Neural progenitor cell (in vitro differentiated cells): Measurements from ENCODE around the gene MED13L. TPM values are rescaled to one million over a fixed set of nuclear protein-coding genes. Genes with fewer than 3 reads are reported as not detected.
A peak's percentile ranks its signal among the peaks of the same experiment; 100 is the strongest.

Experiments used
- DNase-seq: peaks from one replicate; pipeline ENCODE4 v3.0.0-alpha.2; 2016; ENCODE audit warnings: low spot score
- H2AFZ ChIP-seq: fragments of 200-600 bp; sonication (generic); replicated peaks from 2 replicates; pipeline ENCODE4 v1.6.1; 2016; ENCODE audit warnings: antibody characterized with exemption
- H3F3A ChIP-seq: fragments of 200-600 bp; sonication (generic); 2 replicates; pipeline ENCODE4 v1.6.1; 2016; ENCODE audit warnings: antibody characterized with exemption, low read depth
- H3K27ac ChIP-seq: fragments of 200-600 bp; sonication (generic); 2 replicates; pipeline ENCODE4 v1.5.1; 2016; ENCODE audit warnings: mild to moderate bottlenecking
- H3K27me3 ChIP-seq: fragments of 200-600 bp; sonication (generic); 2 replicates; pipeline ENCODE4 v1.6.1; 2016; ENCODE audit warnings: mild to moderate bottlenecking, moderate library complexity
- H3K36me3 ChIP-seq: fragments of 200-600 bp; sonication (generic); 2 replicates; pipeline ENCODE4 v1.5.1; 2016
- H3K4me1 ChIP-seq: fragments of 200-600 bp; sonication (generic); 2 replicates; pipeline ENCODE4 v1.6.1; 2016; ENCODE audit warnings: mixed run types
- H3K4me2 ChIP-seq: fragments of 200-600 bp; sonication (generic); 2 replicates; pipeline ENCODE4 v1.6.1; 2016
- H3K4me3 ChIP-seq: fragments of 200-600 bp; sonication (generic); 2 replicates; pipeline ENCODE4 v1.5.1; 2016
- H3K79me2 ChIP-seq: fragments of 200-600 bp; sonication (generic); 2 replicates; pipeline ENCODE4 v1.6.1; 2016; ENCODE audit warnings: low read depth
- H3K9ac ChIP-seq: fragments of 200-600 bp; sonication (generic); 2 replicates; pipeline ENCODE4 v1.6.1; 2016
- H3K9me3 ChIP-seq: fragments of 200-600 bp; sonication (generic); 2 replicates; pipeline ENCODE4 v1.5.1; 2016; ENCODE audit warnings: low read depth
- H4K20me1 ChIP-seq: fragments of 200-600 bp; sonication (generic); 2 replicates; pipeline ENCODE4 v1.6.1; 2016; ENCODE audit warnings: low read depth
- H3K27ac Mint-ChIP-seq: 3 replicates; pipeline ENCODE4 v1.8.0; 2021; ENCODE audit warnings: mixed read lengths
- H3K27me3 Mint-ChIP-seq: 2 replicates; pipeline ENCODE4 v1.8.0; 2022; ENCODE audit warnings: low read depth, mild to moderate bottlenecking, inconsistent platforms, moderate library complexity, mixed read lengths; ENCODE audit not compliant: insufficient read depth
- H3K36me3 Mint-ChIP-seq: 3 replicates; pipeline ENCODE4 v1.8.0; 2021; ENCODE audit warnings: mixed read lengths
- H3K4me1 Mint-ChIP-seq: 3 replicates; pipeline ENCODE4 v1.8.0; 2021; ENCODE audit warnings: mixed read lengths
- H3K4me3 Mint-ChIP-seq: 3 replicates; pipeline ENCODE4 v1.8.0; 2021; ENCODE audit warnings: mild to moderate bottlenecking, moderate library complexity, mixed read lengths
- H3K9me3 Mint-ChIP-seq: 3 replicates; pipeline ENCODE4 v1.8.0; 2020; ENCODE audit warnings: mixed read lengths
- CTCF ChIP-seq: fragments of 200-600 bp; sonication (generic); IDR thresholded peaks from 2 replicates; pipeline ENCODE4 v1.5.1; 2017; ENCODE audit warnings: antibody characterized with exemption, mild to moderate bottlenecking
- EZH2 ChIP-seq: fragments of 200-600 bp; sonication (generic); IDR thresholded peaks from 2 replicates; pipeline ENCODE4 v1.6.1; 2017; ENCODE audit warnings: antibody characterized with exemption, mild to moderate bottlenecking, moderate library complexity
- EZH2phosphoT487 ChIP-seq: fragments of 200-600 bp; sonication (generic); IDR thresholded peaks from 2 replicates; pipeline ENCODE4 v1.6.1; 2017; ENCODE audit warnings: antibody characterized with exemption
- total RNA-seq: library from RNA; depleted of rRNA; stranded (reverse); fragments of >200 nt; gene quantifications from 2 replicates; pipeline ENCODE4 v1.2.3, GENCODE V29; 2015; ENCODE audit warnings: low replicate concordance

MED13L gene
- total RNA-seq, 1 donor from 2014 or later: 149 TPM

- H3K4me2 ChIP-seq: no peak overlapping the region
- peaks cover 30% of the 10 kb centered on the region for H3F3A ChIP-seq
- H3K4me1 ChIP-seq: peaks cover 45% of the 10 kb centered on the region
- no peaks in the 10 kb centered on the region for H3K36me3 ChIP-seq
- H2AFZ ChIP-seq: no peak overlapping the region
- Mint-ChIP-seq H3K9me3 (no peaks in the 10 kb centered on the region), H3K4me3 (no peak overlapping the region), H3K27me3 (no peaks in the 10 kb centered on the region), H3K4me1 (peaks cover 35% of the 10 kb centered on the region), H3K27ac (no peak overlapping the region), H3K36me3 (no peaks in the 10 kb centered on the region)
- TF ChIP-seq CTCF (no peak), EZH2 (no peak), EZH2phosphoT487 (no peak)
- H3K9me3 ChIP-seq: no peaks in the 10 kb centered on the region
- peaks cover 100% of the 10 kb centered on the region for H3K79me2 ChIP-seq
- peaks cover 91% of the 10 kb centered on the region for H4K20me1 ChIP-seq
- H3K4me3 ChIP-seq: no peak overlapping the region
- no peak overlapping the region for H3K9ac ChIP-seq
- DNase-seq: no peak
- no peak overlapping the region for H3K27ac ChIP-seq
- H3K27me3 ChIP-seq: no peaks in the 10 kb centered on the region
These were observed 62.5 kb downstream of the MED13L start for GRCh38 chr12:116215023-116215422.

GRCh38 chr12:116213885-116214527, 63.5 kb downstream of the MED13L start:
- H3K79me2 ChIP-seq: peaks cover 100% of the 10 kb centered on the region
- peaks cover 100% of the 10 kb centered on the region for H4K20me1 ChIP-seq
- H3F3A ChIP-seq: peaks cover 30% of the 10 kb centered on the region
- no peak overlapping the region for H3K4me2 ChIP-seq
- Mint-ChIP-seq H3K27ac (no peak overlapping the region), H3K4me1 (peaks cover 35% of the 10 kb centered on the region), H3K9me3 (no peaks in the 10 kb centered on the region), H3K4me3 (no peak overlapping the region), H3K27me3 (no peaks in the 10 kb centered on the region), H3K36me3 (no peaks in the 10 kb centered on the region)
- DNase-seq: no peak
- H3K9ac ChIP-seq: no peak overlapping the region
- no peaks in the 10 kb centered on the region for H3K36me3 ChIP-seq
- peak overlapping the region; percentile 16 for H3K27ac ChIP-seq
- no peak overlapping the region for H2AFZ ChIP-seq
- H3K9me3 ChIP-seq: no peaks in the 10 kb centered on the region
- no peak overlapping the region for H3K4me3 ChIP-seq
- peaks cover 47% of the 10 kb centered on the region for H3K4me1 ChIP-seq
- no peaks in the 10 kb centered on the region for H3K27me3 ChIP-seq
- TF ChIP-seq EZH2phosphoT487 (no peak), EZH2 (no peak), CTCF (no peak)

- Histone ChIP-seq H3K36me3 (no peaks in the 10 kb centered on the region), H4K20me1 (peaks cover 91% of the 10 kb centered on the region), H3K4me1 (peaks cover 47% of the 10 kb centered on the region), H3K9me3 (no peaks in the 10 kb centered on the region), H3K27me3 (no peaks in the 10 kb centered on the region), H2AFZ (no peak overlapping the region), H3F3A (peaks cover 30% of the 10 kb centered on the region), H3K79me2 (peaks cover 100% of the 10 kb centered on the region), H3K4me3 (no peak overlapping the region), H3K4me2 (peak overlapping the region; percentile 43), H3K9ac (no peak overlapping the region), H3K27ac (peak overlapping the region; percentile 55)
- TF ChIP-seq EZH2phosphoT487: no peak
- TF ChIP-seq EZH2: no peak
- TF ChIP-seq CTCF: no peak
- Mint-ChIP-seq H3K27me3 (no peaks in the 10 kb centered on the region), H3K4me3 (no peak overlapping the region), H3K27ac (peak overlapping the region; percentile 18), H3K4me1 (peaks cover 35% of the 10 kb centered on the region), H3K9me3 (no peaks in the 10 kb centered on the region), H3K36me3 (no peaks in the 10 kb centered on the region)
- DNase-seq: peak; percentile 24
These were observed 64.5 kb downstream of the MED13L start for GRCh38 chr12:116213014-116213413.
